GM19240 (cell line): ENCODE results near the gene AGGF1.
A peak's percentile ranks its signal among the peaks of the same experiment; 100 is the strongest.
"Not testable (repeated sequence)": the region's sequence is repeated elsewhere in the genome, so short reads cannot be mapped to it uniquely, and the experiment has no call there.

Source experiments
- DNase-seq: peaks from one replicate; pipeline ENCODE4 v3.0.0; 2011; ENCODE audit warnings: low spot score; ENCODE audit not compliant: insufficient read length

Gene AGGF1, protein sequence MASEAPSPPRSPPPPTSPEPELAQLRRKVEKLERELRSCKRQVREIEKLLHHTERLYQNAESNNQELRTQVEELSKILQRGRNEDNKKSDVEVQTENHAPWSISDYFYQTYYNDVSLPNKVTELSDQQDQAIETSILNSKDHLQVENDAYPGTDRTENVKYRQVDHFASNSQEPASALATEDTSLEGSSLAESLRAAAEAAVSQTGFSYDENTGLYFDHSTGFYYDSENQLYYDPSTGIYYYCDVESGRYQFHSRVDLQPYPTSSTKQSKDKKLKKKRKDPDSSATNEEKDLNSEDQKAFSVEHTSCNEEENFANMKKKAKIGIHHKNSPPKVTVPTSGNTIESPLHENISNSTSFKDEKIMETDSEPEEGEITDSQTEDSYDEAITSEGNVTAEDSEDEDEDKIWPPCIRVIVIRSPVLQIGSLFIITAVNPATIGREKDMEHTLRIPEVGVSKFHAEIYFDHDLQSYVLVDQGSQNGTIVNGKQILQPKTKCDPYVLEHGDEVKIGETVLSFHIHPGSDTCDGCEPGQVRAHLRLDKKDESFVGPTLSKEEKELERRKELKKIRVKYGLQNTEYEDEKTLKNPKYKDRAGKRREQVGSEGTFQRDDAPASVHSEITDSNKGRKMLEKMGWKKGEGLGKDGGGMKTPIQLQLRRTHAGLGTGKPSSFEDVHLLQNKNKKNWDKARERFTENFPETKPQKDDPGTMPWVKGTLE

DNA sequence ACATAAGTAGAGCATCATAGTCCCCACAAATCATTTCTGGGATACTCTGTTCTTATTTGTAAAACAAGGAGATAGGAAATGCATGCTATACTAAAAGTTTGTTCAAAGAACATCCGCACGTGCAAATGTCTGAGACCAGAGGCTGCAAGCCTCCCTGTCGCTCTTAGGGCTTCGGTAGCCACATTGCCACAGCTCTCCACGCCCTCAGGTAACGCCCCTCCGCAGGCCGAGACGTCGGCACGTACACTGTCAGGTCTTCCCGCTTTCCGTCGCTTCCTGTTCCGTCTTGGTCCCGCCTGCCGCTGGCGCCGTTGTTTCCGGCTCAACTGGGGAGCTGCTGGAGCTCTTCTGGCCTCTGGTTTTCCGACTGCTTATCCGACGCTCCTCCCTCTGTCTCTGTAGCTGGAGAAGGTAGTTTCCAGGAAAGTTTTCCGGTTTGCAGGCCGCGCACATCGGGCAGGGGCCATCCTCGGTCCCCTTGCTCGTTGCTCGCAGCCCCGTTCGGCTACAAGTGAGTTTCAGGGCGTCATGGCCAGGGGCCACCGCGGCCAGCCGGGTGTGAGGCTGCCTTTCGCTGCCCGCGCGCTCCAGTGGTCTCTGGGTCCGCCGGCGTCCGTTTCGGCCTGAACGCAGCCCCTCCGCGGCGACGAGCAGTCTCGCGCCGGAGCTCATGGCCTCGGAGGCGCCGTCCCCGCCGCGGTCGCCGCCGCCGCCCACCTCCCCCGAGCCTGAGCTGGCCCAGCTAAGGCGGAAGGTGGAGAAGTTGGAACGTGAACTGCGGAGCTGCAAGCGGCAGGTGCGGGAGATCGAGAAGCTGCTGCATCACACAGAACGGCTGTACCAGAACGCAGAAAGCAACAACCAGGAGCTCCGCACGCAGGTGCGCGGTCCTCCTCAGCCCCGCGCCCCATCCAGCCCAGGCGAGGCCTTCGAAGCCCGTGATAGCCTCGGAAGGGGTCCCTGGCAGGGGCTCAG is at the start of gene AGGF1:
Gene AGGF1 (plus strand): TSS at position 308 of the 975 bp plus-strand sequence. CDS start 363 bp downstream, at position 671.
- DNase-seq, result peak; percentile 73

DNA sequence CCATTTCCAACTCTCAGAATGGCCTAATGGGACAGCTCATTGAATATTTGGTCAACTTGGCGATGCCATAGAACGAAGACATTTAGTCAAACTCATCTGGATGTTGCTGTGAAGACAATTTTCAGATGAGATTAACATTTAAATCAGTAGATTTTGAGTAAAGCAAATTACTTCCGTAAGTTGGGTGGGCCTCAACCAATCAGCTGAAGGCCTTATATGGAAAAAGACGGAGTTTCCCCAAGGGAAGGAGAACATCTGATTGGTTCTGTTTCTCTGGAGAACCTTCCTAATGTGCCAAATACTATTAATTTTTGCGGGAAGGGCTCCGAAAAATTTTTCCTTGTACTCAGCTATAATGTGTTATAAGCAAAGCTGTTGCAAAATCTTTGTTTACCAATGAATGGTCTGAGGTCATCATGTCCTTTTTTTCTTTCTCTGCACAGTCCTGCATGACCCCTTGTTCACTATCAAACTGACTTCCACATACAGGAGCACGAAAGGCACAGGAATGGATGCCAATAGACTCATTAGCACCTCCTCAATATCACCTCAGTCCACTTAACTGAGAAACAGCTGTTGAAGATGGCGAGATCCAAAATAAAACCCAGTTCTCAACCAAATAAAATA is 49.6 kb upstream of the AGGF1 start:
- DNase-seq, result no peak

DNA sequence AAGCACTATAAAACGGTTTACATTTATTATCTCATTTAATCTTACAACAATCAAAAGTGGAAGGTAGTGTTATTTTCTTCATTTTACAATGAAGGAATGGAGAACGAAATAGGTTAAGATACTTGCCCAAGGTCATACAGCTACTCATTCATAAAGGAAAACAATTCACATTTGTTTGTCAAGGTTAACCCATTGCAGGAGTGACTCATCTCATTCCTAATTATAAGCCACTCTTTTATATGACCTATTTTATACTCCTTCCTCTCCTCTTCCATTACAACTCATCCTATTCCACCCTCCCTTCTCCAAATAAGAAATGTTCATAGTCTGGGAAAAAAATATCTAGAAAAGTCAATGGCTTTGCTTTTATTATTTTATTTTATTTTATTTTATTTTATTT is 47.8 kb upstream of the AGGF1 start:
- DNase-seq, result no peak

DNA sequence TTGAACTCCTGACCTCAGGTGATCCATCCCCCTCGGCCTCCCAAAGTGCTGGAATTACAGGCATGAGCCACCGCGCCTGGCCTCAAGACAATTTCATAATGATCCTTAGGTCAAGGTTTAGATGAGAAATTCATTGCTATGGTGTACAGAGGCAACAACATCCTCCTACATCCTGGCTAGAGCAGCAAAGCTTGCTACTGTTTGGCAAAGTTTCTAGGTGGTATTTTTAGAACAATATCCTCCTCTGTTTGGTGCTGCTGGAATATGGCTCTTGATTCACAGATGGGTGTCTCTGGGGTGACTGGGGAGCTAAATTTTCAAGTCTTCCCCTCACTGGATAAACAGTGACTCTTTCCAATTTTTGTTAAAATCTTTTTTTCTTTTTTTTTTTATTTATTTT is 46.7 kb upstream of the AGGF1 start:
- no peak for DNase-seq

DNA sequence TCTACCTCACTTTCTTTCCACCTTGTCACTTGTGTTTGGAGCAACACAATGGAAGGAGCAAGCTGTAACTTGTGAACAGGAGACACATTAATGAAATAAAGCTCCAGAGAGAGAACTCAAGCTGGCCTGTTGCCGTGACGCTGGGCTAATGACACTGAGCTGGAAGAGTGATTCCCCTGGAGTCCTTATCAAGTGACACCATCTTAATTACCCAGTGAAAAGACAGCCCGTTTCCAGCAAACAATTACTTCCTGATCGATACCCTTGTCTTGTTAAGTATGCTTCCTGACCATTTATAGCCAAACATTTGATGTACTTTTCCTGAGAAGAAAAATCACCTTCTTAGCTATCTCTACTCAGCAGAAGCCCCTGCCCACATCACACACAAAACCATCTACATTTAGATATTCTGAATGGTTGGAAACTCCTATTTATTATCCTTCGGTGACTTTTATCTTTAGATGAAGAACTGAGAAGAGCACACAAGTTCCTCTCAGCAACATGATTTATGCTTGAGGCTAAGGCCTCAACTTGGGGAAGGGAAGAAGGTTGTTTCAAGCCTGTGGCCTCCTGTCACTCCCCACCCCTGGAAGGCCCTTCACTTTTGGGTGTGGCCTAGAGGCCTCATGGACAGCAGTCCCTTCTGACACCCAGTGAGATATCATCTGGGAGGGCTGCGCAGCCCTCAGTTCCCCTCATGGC is 43.2 kb upstream of the AGGF1 start:
- no peak for DNase-seq

DNA sequence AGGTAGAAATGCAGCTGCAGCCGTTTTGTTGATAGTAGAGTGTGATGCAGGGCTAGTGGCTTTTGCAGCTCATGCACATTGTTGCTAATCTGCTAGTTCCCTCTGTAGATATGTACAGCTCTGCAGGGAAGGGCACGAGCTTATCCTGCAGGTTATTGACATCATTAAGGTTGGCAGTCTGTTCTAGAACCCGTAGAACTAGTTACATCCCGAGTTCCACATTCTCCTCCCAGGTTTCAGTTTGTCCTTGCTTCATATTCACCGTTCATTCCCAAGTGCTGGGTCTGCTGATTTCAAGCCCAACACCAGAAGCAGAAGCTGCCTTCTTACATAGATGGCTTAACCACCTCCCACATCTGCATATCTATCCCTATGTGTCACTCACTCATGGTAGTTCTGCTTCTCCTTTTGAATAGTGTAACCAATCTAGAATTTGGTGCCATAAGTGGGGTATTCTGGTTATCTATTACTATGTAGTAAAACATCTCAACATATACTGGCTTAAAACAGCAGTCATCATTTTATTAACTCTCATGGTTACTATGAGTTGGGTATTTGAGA is 39.2 kb upstream of the AGGF1 start:
- no peak for DNase-seq

DNA sequence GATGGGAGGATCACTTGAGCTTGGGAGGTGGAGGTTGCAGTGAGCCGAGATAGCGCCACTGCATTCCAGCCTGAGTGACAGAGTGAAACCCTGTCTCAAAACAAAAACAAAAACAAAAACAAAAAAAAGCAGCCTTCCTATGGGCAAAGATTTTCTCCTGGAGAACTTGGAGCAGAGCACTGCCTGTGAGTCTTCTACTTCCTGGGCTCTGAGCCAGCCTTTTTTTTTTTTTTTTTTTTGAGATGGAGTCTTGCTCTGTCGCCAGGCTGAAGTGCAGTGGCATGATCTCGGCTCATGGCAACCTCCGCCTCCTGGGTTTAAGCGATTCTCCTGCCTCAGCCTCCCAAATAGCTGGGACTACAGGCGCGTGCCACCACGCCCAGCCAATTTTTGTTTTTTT is 36.8 kb upstream of the AGGF1 start:
- DNase-seq, result not testable (repeated sequence)

DNA sequence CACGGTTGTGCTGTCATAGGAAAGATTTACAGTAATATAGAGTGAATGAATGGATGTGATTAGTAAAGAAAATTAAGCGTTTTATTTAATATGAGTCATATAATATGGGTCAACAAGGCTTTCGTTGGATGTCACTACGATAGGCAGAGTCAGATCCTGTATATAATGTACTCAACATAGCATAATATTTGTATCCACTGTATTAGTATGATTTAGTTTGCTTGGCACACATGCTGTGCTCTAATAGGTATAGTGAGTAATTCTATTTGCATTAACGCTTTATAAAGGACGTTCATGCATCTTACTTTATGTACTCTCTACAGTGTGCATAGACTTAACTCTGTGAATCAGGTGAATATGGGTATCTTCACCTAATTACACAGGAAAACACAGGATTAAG is 35.9 kb upstream of the AGGF1 start:
- DNase-seq, result no peak

DNA sequence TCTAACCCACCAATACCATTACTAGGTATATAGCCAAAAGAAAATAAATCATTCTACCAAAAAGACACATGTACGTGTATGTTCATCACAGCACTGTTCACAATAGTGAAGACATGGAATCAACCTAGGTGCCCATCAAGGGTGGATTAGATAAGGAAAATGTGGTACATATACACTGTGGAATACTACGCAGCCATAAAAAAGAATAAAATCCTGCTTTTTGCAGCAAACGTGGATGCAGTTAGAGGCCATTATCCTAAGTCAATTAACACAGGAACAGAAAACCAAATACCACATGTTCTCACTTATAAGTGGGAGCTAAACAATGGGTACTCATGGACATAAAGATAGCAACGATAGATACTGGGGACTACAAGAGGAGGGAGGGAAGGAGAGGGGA is 32.0 kb upstream of the AGGF1 start:
- DNase-seq, result not testable (repeated sequence)

DNA sequence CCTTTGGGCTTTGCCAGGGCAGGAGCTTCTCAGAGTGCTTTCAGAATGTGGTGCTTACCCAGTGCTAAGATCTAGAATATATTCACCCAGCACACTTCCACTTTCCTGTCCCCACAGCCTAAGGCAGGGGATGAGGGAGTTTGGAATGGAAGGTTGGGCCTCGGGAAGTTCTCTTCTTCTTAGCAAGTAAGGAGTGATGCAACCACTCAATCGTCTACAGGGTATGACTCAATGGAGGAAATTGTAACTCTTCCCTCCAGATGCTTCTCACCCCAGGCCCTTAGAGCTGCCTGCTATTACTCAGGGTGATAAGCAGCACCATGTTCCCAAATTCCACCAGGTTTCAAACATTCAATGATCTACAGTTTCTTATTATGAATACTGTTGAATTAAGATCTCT is 30.8 kb upstream of the AGGF1 start:
- DNase-seq, result no peak

DNA sequence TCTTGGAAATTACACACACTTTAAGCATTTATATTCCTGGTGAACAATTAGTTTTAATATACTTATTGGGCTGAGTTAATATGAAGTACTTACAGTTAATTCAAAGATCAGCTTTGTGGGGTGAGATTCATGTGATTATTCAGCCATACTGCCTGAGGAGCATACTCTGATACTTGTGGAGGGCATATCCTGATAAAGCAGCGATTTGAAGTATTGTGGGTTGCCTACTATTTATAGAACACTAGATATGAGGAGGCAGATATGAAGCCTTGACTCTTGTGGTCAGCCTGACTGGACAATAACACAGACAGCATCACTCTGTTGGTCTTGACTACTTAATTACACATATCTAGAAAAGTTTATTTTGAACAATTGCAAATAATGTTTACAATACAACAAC is 27.0 kb upstream of the AGGF1 start:
- DNase-seq, result no peak

DNA sequence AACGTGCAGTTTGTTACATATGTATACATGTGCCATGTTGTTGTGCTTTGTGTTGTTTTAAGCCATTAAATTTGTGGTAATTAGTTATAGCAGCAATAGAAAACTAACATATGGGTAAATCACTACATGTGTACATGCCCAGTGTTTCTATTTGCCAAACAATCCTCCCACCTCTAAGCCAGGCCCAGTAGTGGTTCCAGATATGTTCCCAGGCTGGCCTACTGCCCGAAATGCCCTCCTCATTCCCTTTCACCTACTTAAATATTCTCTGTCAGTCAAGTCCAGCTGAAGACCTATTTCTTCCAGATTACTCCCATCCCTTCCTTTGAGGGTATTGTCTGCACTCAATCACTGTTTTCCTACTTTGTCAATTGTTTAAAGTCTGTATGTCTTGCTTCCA is 24.1 kb upstream of the AGGF1 start:
- no peak for DNase-seq

DNA sequence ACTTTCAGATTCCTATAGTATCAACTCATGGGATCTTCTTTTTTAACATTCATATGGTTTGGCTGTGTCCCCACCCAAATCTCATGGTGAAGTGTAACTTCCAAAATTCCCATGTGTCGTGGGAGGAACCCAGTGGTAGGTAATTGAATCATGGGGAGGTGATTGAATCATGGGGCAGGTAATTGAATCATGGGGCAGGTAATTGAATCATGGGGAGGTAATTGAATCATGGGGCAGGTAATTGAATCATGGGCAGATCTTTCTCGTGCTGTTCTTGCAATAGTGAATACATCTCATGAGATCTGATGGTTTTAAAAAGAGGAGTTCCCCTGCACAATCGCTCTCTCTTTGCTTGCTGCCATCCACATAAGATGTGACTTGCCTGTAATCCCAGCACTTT is 21.8 kb upstream of the AGGF1 start:
- no peak for DNase-seq

DNA sequence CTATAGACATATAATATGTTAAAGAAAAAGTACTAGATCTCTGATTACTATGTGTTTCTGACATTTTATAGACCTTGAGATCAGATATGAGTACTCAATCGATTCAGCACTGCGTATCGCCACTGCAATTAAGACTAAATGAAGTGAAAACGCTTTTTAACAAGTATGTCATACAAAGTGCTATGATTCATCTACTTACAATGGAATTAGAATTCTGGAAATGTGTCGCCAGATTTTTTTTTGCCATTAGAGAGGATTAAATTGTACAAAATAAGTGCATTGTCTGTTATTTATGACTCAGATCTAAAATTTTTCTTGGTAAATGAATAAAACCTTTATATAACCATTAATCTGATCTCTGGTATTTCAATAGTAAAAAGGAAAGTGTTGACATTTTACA is 20.0 kb upstream of the AGGF1 start:
- DNase-seq, result no peak

DNA sequence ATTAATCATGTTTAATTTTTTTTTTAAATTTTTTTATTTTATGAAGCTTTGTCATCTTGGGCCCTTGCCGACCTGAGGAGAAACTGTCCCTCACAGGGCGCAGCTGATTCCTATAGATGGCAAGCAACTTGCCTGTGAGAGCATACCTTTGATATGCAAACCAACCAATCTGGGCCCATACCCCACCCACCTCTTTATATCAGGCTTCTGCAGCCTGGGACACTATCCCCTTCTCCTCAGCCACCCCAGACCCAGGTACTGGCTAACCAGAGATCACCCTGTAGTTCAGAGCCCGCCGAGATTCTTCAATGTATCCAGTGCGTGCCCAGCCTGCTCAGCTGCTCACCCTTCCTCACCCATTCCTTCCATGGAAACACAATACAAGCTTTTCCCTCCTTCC is 18.7 kb upstream of the AGGF1 start:
- DNase-seq, result no peak

DNA sequence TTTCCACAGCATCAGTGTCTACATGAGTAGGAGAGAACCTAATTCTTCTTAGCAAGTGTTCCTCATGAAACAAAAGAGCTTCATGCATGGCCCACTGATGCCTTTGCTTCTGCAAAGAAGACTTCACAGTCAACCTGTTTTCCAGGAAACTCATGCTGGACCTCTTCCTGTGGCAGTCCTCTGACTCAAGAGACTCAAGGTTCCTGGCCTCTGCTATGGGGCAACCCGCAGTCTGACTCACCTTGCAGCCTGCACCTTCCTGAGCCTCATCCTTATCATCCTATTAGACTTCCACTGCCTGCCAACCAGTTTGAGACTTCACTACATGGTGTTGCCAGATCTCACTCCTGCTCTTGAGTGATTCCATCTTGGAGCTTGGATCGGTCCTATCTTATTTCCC is 17.6 kb upstream of the AGGF1 start:
- DNase-seq, result no peak

DNA sequence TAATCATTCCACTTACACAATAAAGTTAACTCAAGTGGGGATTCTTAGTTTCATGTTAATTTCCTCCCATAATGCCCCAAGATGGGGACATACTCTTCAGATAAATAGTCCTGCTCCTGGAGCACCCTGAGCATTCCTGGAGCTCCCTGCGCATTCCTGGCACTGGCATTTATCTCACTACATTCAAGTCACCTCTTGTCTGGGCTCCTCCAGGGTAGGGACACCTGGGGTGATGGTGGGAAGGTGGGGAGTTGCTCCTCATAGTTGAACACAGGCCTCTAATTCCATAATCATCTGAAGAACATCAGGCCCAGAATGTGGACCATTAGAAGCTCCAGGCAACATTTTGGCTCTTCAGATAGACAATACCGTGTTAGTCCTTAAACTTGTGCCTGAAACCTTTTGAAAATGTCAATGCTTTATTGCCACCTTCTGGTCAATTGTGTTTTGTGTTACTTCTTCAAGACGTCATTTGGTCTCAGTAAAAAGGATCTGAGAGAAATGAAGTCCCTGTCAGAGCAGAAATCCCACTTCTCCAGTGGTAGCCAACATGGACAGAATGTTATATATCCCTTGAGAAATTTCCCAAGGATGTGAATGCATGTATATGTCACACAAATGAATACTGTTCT is 14.2 kb upstream of the AGGF1 start:
- DNase-seq, result no peak

DNA sequence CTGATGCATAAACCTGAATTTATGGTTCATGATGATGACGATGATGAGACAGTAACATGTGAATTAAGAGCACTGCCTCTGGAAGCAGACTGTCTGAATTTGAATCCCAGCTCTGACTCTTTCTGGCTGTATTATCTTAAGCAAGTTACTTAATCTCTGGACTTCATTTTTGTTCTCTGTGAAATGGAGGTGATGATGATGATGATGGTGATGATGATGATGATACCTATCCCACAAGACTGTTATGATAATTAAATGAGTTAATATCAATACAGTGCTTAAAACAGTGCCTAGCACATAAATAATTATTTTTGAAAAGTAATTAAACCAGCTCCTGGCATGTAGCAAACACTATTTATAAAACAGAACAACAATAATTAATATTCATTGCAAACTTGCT is 13.2 kb upstream of the AGGF1 start:
- no peak for DNase-seq

DNA sequence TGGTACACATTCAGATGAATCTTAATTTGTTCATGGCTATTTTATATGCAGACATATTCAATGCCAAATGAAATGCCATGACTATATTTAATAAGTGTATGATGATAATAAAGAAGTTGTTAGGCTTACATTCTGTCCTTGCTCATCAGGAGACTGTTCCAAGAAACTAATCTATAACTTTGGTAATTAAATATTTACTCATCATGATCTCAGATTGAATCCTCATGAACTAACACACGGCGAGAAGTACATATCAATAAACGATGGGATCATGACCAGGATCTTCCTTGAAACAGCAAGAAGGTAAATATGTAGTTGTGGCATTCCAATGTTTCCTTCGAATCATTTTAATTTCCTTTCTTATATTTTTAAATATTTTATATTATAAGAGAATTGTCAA is 12.5 kb upstream of the AGGF1 start:
- DNase-seq, result no peak
